Activated CD8-positive, alpha-beta memory T cell treated with anti-CD3 and anti-CD28 coated beads for 4 hours (primary cell): Measurements from ENCODE around the gene HSPB1.
"Not testable (repeated sequence)": the region's sequence is repeated elsewhere in the genome, so short reads cannot be mapped to it uniquely, and the experiment has no call there.

Experiments used
- DNase-seq, 2 donors: peaks; one replicate each; pipeline ENCODE4 v3.0.0-alpha.2; 2020; ENCODE audit warnings: low read depth in 2 of 2

HSPB1 gene

DNA sequence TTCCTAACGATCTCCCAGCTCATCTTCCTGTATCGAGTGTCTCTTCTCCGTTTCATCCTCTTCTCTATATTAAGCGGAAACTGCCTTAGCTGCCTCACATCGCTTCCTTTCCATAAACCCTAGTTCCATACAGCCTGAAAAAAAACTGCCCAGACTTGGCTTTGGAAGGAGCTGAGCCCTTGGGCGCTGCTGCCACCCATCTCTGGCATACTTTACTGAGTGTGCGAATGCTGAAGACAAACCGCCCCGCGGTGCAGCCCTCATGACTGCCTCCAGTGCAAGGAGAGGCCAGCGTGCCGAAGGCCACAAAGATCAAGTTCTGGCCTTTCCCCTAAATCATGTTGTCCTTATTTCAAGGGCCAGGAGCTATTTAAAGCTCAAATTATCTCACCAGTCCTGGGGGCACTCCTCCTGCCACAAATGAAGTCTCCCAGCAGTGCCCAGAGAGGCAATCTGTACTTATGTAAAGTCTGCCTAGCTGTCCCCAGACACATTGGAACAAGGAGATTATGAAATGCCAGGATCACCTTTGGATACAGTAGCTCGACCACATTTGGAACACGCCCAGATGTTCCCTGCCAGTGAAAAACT is 31.1 kb downstream of the HSPB1 start:
- no peak for DNase-seq

GRCh38 chr7:76334320-76334967 is 32.0 kb downstream of the HSPB1 start:
- no peak for DNase-seq

GRCh38 chr7:76335417-76335816 is 32.9 kb downstream of the HSPB1 start:
- not testable (repeated sequence) for DNase-seq

DNA sequence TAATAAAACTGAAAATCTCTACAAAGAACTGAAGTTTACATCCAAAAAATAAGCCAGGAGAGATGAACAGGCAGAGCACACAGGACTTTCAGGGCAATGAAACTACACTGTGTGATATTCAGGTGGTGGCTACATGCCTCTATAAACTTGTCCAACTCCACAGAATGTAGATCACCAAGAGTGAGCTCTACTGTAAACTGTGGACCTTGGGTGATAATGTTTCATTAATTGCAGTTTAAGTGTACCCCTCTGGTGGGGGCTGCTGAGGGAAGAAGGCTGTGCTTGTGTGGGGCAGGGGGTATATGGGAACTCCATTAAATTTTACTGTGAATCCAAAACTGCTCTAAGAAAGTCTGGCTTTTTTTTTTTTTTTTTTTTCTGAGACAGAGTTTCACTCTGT is 33.6 kb downstream of the HSPB1 start:
- no peak for DNase-seq

- DNase-seq = no peak
Observed at GRCh38 chr7:76337147-76337546, 34.7 kb downstream of the HSPB1 start.

- DNase-seq = no peak
Observed at GRCh38 chr7:76338298-76339084, 36.0 kb downstream of the HSPB1 start.

DNA sequence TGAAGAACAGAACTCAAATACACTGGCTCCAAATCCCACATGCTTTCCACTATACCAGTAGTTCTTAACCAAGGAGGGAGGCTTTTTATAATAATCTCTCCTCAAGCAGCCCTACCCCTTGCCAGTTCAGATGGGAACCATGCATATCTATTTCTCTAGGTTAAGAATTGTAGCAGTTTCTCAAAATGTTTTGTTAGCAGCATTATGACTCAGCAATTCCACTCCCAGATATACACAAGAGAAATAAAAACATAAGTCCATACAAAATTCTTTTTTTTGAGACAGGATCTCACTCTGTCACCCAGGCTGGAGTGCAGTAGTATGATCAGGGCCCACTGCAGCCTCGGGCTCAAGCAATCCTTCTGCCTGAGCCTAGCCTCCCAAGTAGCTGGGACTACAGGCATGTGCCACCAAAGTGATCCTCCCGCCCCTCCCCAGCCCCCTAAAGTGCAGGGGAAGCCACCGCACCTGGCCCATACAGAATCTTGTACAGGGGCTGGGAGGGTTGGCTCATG is 38.2 kb downstream of the HSPB1 start:
- DNase-seq = no peak

GRCh38 chr7:76342222-76342621 is 39.7 kb downstream of the HSPB1 start:
- no peak for DNase-seq

DNA sequence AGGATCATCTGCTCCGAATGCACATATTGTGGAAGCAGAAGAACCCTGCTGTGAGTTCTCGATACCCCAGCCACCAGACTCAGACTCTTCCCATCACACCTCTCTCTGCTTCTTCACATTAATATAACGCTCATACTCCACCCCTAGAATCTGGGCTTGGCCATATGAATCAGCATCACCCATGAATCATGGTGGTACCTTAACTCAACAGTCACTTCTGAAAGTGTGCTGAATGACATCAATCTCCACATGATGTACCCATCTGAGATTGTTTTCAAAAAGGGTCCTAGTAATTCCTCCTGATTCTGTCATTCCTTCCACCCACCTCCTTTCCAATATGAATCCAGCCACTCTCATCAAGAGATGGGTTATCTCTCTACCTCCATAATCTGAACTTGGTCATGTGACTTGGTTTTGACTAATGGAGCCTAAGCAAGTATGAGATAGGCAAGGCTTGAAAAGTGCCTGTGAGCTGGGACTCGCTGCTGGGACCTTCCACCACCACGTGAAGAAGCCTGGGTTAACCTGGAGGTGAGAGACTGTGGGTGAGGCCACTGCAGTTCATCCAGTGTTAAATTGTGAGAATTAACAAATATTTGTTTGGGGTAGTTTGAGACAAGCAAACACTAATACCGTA is 40.9 kb downstream of the HSPB1 start:
- no peak for DNase-seq

GRCh38 chr7:76343931-76344321 is 41.5 kb downstream of the HSPB1 start:
- DNase-seq = no peak

DNA sequence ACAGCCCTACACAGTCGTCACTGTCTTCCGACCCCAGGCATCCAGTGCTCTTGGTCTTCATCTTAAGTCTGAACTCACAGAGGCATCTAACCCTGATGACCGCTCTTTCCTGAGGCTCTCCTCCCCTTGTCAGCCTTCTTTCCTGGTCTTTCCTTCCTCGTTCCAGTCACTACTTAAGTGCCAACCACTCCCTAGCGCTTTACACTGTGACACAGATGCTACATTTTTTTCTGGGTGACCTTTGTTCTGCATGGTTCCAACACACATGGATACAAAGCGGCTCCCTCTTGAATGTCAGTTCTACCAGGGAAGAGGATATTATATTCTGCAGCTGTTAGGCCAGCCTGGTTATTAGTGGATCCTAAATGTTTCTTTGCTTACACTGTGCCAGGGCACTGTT is 43.6 kb downstream of the HSPB1 start:
- no peak for DNase-seq

- DNase-seq = no peak
Observed at GRCh38 chr7:76346778-76347177, 44.3 kb downstream of the HSPB1 start.

DNA sequence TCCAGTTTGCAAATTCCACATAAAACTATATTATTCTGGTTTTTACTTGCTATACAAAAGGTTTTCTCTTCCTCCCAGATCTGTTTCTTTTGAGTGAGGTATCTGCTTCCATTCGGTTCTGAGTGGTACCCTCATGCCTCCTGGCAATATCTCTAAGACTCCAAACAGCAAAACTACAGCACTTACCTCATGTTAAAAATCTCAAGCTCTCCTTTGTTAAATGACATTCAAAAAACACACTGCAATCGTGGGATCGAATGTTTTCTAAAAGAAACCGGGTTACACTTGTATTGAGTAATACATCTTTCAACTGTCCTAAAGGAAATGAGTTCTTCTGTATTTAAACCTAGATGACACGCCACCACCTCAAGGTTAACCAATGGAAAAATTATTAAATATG is 45.2 kb downstream of the HSPB1 start:
- DNase-seq = no peak

- no peak for DNase-seq
Observed at GRCh38 chr7:76349313-76349885, 46.9 kb downstream of the HSPB1 start.

- DNase-seq = no peak
Observed at GRCh38 chr7:76351372-76351771, 48.9 kb downstream of the HSPB1 start.

DNA sequence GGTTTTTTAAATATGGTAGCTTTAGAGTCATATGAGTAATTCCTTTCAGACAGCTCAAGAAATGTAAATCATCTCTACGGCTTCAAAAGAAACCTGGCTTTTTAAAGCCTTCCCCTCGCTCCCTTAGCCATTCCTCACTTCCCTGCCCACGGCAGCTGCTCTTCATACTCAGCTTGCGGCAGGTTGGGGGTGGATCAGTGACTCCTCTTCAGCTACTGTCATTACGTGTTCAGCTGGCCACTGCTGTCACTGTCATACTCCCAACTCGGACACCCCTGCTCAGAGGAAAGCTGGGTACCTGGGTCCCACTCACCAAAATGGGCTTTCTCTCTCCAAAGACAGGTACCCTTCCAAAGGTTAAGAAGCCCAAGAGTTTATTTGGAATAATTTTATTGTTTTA is 49.7 kb downstream of the HSPB1 start:
- DNase-seq = no peak

- no peak for DNase-seq
Observed at GRCh38 chr7:76353744-76354143, 51.3 kb downstream of the HSPB1 start.
